ENCODE data around the gene CRYGB. TPM values are rescaled to one million over a fixed set of nuclear protein-coding genes. Genes with fewer than 3 reads are reported as not detected.
"Not testable (repeated sequence)": the region's sequence is repeated elsewhere in the genome, so short reads cannot be mapped to it uniquely, and the experiment has no call there.

CRYGB gene
- total RNA-seq, 1 donor from 2014 or later: not detected

GRCh38 chr2:208148803-208149202 is 2.8 kb upstream of the CRYGB start:
- ATAC-seq: no peak

GRCh38 chr2:208147759-208148158 is 1.8 kb upstream of the CRYGB start:
- ATAC-seq: no peak

- no peak for ATAC-seq
Observed at GRCh38 chr2:208147008-208147407, 1.1 kb upstream of the CRYGB start.

- ATAC-seq: no peak
Observed at GRCh38 chr2:208142925-208143799, 2.8 kb downstream of the CRYGB start.

- no peak for ATAC-seq
Observed at GRCh38 chr2:208142240-208142924, 3.6 kb downstream of the CRYGB start.

GRCh38 chr2:208139447-208139846 is 6.5 kb downstream of the CRYGB start:
- ATAC-seq: no peak

- not testable (repeated sequence) for ATAC-seq
Observed at GRCh38 chr2:208138334-208138733, 7.6 kb downstream of the CRYGB start.

- ATAC-seq: no peak
Observed at GRCh38 chr2:208136716-208137094, 9.3 kb downstream of the CRYGB start.

- no peak for ATAC-seq
Observed at GRCh38 chr2:208135794-208136715, 9.9 kb downstream of the CRYGB start.

- ATAC-seq: peak; percentile 18
Observed at GRCh38 chr2:208134928-208135586, 10.9 kb downstream of the CRYGB start.

- no peak for ATAC-seq
Observed at GRCh38 chr2:208130712-208131110, 15.2 kb downstream of the CRYGB start.

- ATAC-seq: no peak
Observed at GRCh38 chr2:208129744-208130711, 15.9 kb downstream of the CRYGB start, which contains the start of gene CRYGC. Gene CRYGC (minus strand): TSS chr2:208129828. CDS start chr2:208129792, 36 bp downstream.

- no peak for ATAC-seq
Observed at GRCh38 chr2:208128136-208128535, 17.8 kb downstream of the CRYGB start.

- no peak for ATAC-seq
Observed at GRCh38 chr2:208127090-208127489, 18.9 kb downstream of the CRYGB start.

- ATAC-seq: no peak
Observed at GRCh38 chr2:208125251-208125650, 20.7 kb downstream of the CRYGB start.

GRCh38 chr2:208124013-208124715 is 21.8 kb downstream of the CRYGB start, which contains the start of gene CRYGD:
Gene CRYGD (minus strand): TSS chr2:208124524. CDS start chr2:208124473, 51 bp downstream.
- not testable (repeated sequence) for ATAC-seq

GRCh38 chr2:208122248-208122647 is 23.7 kb downstream of the CRYGB start:
- ATAC-seq: no peak

GRCh38 chr2:208118918-208119317 is 27.0 kb downstream of the CRYGB start:
- no peak for ATAC-seq

- ATAC-seq: not testable (repeated sequence)
Observed at GRCh38 chr2:208117390-208117789, 28.6 kb downstream of the CRYGB start.

GRCh38 chr2:208112969-208113368 is 33.0 kb downstream of the CRYGB start:
- ATAC-seq: no peak
